SK-N-SH (cell line): ENCODE measurements around the gene RTN4RL1.

Experiments
- FOXJ3 ChIP-seq: sonication (generic); formaldehyde crosslinking; IDR thresholded peaks from 2 replicates; pipeline ENCODE4 v1.5.1; 2020; ENCODE audit warnings: mild to moderate bottlenecking, missing genetic modification reagents
- FOXM1 ChIP-seq: IDR thresholded peaks from 2 replicates; pipeline ENCODE4 v1.4.0; 2012; ENCODE audit warnings: low read depth, mild to moderate bottlenecking
- JUND ChIP-seq: IDR thresholded peaks from 2 replicates; pipeline ENCODE4 v1.4.0; 2012
- MXI1 ChIP-seq: IDR thresholded peaks from 2 replicates; pipeline ENCODE4 v1.6.1; 2012; ENCODE audit warnings: mild to moderate bottlenecking, low read depth, low read length, improper control_type of control experiment
- POLR2AphosphoS5 ChIP-seq: IDR thresholded peaks from 2 replicates; pipeline ENCODE4 v1.6.1; 2012; ENCODE audit warnings: low read depth, low read length
- RAD21 ChIP-seq: IDR thresholded peaks from 2 replicates; pipeline ENCODE4 v1.6.1; 2012; ENCODE audit warnings: mild to moderate bottlenecking, low read length
- RXRA ChIP-seq: IDR thresholded peaks from 2 replicates; pipeline ENCODE4 v1.4.0; 2012; ENCODE audit warnings: low read depth, mild to moderate bottlenecking, borderline replicate concordance
- TCF12 ChIP-seq: IDR thresholded peaks from 2 replicates; pipeline ENCODE4 v1.4.0; 2012
- TF ChIP-seq, protein P1 (sequence below): fragments of 200-600 bp; sonication (generic); IDR thresholded peaks from 2 replicates; pipeline ENCODE4 v1.6.1; 2017; ENCODE audit warnings: antibody characterized with exemption, mild to moderate bottlenecking, moderate library complexity
- TF ChIP-seq, protein P2 (sequence below): IDR thresholded peaks from 2 replicates; pipeline ENCODE4 v1.6.1; 2012; ENCODE audit warnings: mild to moderate bottlenecking, low read depth, low read length, moderate library complexity
- TF ChIP-seq, protein P3 (sequence below): IDR thresholded peaks from 2 replicates; pipeline ENCODE4 v1.4.0; 2012; ENCODE audit warnings: low read depth, borderline replicate concordance
- TF ChIP-seq, protein P4 (sequence below): fragments of 150-350 bp; IDR thresholded peaks from 2 replicates; pipeline ENCODE4 v1.6.1; 2017; ENCODE audit warnings: antibody characterized with exemption, low read length, low read depth, borderline replicate concordance

DNA sequence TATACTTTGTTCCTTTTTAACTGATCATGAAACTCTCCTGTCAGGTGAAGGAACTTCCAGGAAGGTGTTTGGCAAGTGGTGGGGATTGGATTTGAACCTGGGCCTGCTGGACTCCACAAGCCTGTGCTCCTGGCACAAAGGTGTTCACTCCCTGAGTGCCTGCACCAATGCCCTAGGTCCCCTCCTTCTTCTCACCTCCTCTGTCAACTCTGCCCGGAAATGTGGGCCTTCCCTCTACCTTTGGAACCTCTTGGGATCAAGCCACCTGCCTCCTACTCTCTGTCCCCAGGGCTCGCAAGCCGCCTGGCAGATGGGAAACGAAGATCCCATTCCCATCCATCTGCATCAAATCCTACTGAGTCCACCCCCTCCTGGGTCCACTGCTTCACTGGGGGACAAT, 40.0 kb downstream of the RTN4RL1 start:
- TF ChIP-seq, protein P1, sequence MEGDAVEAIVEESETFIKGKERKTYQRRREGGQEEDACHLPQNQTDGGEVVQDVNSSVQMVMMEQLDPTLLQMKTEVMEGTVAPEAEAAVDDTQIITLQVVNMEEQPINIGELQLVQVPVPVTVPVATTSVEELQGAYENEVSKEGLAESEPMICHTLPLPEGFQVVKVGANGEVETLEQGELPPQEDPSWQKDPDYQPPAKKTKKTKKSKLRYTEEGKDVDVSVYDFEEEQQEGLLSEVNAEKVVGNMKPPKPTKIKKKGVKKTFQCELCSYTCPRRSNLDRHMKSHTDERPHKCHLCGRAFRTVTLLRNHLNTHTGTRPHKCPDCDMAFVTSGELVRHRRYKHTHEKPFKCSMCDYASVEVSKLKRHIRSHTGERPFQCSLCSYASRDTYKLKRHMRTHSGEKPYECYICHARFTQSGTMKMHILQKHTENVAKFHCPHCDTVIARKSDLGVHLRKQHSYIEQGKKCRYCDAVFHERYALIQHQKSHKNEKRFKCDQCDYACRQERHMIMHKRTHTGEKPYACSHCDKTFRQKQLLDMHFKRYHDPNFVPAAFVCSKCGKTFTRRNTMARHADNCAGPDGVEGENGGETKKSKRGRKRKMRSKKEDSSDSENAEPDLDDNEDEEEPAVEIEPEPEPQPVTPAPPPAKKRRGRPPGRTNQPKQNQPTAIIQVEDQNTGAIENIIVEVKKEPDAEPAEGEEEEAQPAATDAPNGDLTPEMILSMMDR: no peak
- TF ChIP-seq TCF12 (no peak), FOXM1 (no peak), FOXJ3 (no peak), POLR2AphosphoS5 (no peak), RXRA (no peak), MXI1 (no peak), JUND (no peak), RAD21 (no peak)
- TF ChIP-seq, protein P2, sequence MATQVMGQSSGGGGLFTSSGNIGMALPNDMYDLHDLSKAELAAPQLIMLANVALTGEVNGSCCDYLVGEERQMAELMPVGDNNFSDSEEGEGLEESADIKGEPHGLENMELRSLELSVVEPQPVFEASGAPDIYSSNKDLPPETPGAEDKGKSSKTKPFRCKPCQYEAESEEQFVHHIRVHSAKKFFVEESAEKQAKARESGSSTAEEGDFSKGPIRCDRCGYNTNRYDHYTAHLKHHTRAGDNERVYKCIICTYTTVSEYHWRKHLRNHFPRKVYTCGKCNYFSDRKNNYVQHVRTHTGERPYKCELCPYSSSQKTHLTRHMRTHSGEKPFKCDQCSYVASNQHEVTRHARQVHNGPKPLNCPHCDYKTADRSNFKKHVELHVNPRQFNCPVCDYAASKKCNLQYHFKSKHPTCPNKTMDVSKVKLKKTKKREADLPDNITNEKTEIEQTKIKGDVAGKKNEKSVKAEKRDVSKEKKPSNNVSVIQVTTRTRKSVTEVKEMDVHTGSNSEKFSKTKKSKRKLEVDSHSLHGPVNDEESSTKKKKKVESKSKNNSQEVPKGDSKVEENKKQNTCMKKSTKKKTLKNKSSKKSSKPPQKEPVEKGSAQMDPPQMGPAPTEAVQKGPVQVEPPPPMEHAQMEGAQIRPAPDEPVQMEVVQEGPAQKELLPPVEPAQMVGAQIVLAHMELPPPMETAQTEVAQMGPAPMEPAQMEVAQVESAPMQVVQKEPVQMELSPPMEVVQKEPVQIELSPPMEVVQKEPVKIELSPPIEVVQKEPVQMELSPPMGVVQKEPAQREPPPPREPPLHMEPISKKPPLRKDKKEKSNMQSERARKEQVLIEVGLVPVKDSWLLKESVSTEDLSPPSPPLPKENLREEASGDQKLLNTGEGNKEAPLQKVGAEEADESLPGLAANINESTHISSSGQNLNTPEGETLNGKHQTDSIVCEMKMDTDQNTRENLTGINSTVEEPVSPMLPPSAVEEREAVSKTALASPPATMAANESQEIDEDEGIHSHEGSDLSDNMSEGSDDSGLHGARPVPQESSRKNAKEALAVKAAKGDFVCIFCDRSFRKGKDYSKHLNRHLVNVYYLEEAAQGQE: no peak
- TF ChIP-seq, protein P3, sequence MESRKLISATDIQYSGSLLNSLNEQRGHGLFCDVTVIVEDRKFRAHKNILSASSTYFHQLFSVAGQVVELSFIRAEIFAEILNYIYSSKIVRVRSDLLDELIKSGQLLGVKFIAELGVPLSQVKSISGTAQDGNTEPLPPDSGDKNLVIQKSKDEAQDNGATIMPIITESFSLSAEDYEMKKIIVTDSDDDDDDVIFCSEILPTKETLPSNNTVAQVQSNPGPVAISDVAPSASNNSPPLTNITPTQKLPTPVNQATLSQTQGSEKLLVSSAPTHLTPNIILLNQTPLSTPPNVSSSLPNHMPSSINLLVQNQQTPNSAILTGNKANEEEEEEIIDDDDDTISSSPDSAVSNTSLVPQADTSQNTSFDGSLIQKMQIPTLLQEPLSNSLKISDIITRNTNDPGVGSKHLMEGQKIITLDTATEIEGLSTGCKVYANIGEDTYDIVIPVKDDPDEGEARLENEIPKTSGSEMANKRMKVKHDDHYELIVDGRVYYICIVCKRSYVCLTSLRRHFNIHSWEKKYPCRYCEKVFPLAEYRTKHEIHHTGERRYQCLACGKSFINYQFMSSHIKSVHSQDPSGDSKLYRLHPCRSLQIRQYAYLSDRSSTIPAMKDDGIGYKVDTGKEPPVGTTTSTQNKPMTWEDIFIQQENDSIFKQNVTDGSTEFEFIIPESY: no peak
- TF ChIP-seq, protein P4, sequence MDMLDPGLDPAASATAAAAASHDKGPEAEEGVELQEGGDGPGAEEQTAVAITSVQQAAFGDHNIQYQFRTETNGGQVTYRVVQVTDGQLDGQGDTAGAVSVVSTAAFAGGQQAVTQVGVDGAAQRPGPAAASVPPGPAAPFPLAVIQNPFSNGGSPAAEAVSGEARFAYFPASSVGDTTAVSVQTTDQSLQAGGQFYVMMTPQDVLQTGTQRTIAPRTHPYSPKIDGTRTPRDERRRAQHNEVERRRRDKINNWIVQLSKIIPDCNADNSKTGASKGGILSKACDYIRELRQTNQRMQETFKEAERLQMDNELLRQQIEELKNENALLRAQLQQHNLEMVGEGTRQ: no peak
